Smooth muscle cell (in vitro differentiated cells): ENCODE measurements around the gene SPTBN1. TPM values are rescaled to one million over a fixed set of nuclear protein-coding genes. Genes with fewer than 3 reads are reported as not detected.
A peak's percentile ranks its signal among the peaks of the same experiment; 100 is the strongest.

Experiments
- DNase-seq: peaks from one replicate; lab custom pipeline; 2025; ENCODE audit not compliant: unreplicated experiment; lab: John Stamatoyannopoulos, UW
- H2AFZ ChIP-seq: fragments of 200-600 bp; sonication (generic); 2 replicates; pipeline ENCODE4 v1.6.0; 2016; ENCODE audit warnings: antibody characterized with exemption, low read depth, mild to moderate bottlenecking
- H3F3A ChIP-seq: fragments of 200-600 bp; sonication (generic); 2 replicates; pipeline ENCODE4 v1.6.0; 2017; ENCODE audit warnings: antibody characterized with exemption, low read depth
- H3K27ac ChIP-seq: fragments of 200-600 bp; sonication (generic); 2 replicates; pipeline ENCODE4 v1.5.1; 2016; ENCODE audit warnings: low read depth, mild to moderate bottlenecking
- H3K27me3 ChIP-seq: fragments of 200-600 bp; sonication (generic); 2 replicates; pipeline ENCODE4 v1.6.1; 2016; ENCODE audit warnings: low read depth, mild to moderate bottlenecking
- H3K36me3 ChIP-seq: fragments of 200-600 bp; sonication (generic); 2 replicates; pipeline ENCODE4 v1.5.1; 2016; ENCODE audit warnings: low read depth
- H3K4me1 ChIP-seq: fragments of 200-600 bp; sonication (generic); 2 replicates; pipeline ENCODE4 v1.5.1; 2016; ENCODE audit warnings: low read depth
- H3K4me2 ChIP-seq: fragments of 200-600 bp; sonication (generic); 2 replicates; pipeline ENCODE4 v1.6.0; 2016; ENCODE audit warnings: mild to moderate bottlenecking
- H3K4me3 ChIP-seq: fragments of 200-600 bp; sonication (generic); 2 replicates; pipeline ENCODE4 v1.5.1; 2016; ENCODE audit warnings: mild to moderate bottlenecking
- H3K79me2 ChIP-seq: fragments of 200-600 bp; sonication (generic); 2 replicates; pipeline ENCODE4 v1.6.0; 2016; ENCODE audit warnings: low read depth, mild to moderate bottlenecking
- H3K9ac ChIP-seq: fragments of 200-600 bp; sonication (generic); 2 replicates; pipeline ENCODE4 v1.6.0; 2016; ENCODE audit warnings: low read depth
- H3K9me3 ChIP-seq: fragments of 200-600 bp; sonication (generic); replicated peaks from 2 replicates; pipeline ENCODE4 v1.5.1; 2016; ENCODE audit warnings: low read depth
- H4K20me1 ChIP-seq: fragments of 200-600 bp; sonication (generic); 2 replicates; pipeline ENCODE4 v1.6.0; 2016; ENCODE audit warnings: low read depth
- CTCF ChIP-seq: fragments of 200-600 bp; sonication (generic); IDR thresholded peaks from 2 replicates; pipeline ENCODE4 v1.5.1; 2017; ENCODE audit warnings: borderline replicate concordance, mild to moderate bottlenecking, antibody characterized with exemption; ENCODE audit not compliant: insufficient read depth, poor library complexity, severe bottlenecking
- WGBS: methylation state at CpG from one replicate; pipeline ENCODE4 v1.1.7; 2016; ENCODE audit warnings: low lambda C conversion rate; 5-methylcytosine and 5-hydroxymethylcytosine counted together
- polyA plus RNA-seq: library from polyadenylated mRNA; unstranded; fragments of >200 nt; fragmentation: Nextera tagmentation; extraction: Ambion mirVana; gene quantifications from 2 replicates; pipeline ENCODE4 v1.2.1, GENCODE V29; 2016
- total RNA-seq: library from RNA; depleted of rRNA; stranded (reverse); fragments of >200 nt; gene quantifications from 2 replicates; pipeline ENCODE4 v1.2.3, GENCODE V29; 2014

Gene SPTBN1
- total and polyA plus RNA-seq, 2 experiments from 2014 or later: 78.7 to 186 TPM

GRCh38 chr2:54470266-54470938, 14.3 kb downstream of the SPTBN1 start:
- H3K79me2 ChIP-seq: peaks cover 92% of the 10 kb centered on the region
- no peaks in the 10 kb centered on the region for H3K9me3 ChIP-seq
- no peaks in the 10 kb centered on the region for H3K36me3 ChIP-seq
- 14% methylated on average over 6 of the region's 6 CpGs for WGBS
- DNase-seq: no peak
- peaks cover 37% of the 10 kb centered on the region for H3F3A ChIP-seq
- H3K9ac ChIP-seq: peak overlapping the region; percentile 46
- H3K4me2 ChIP-seq: peak overlapping the region; percentile 67
- H3K4me1 ChIP-seq: peaks cover 36% of the 10 kb centered on the region
- H2AFZ ChIP-seq: no peak overlapping the region
- H4K20me1 ChIP-seq: peaks cover 71% of the 10 kb centered on the region
- no peak for TF ChIP-seq CTCF
- peak overlapping the region; percentile 95 for H3K27ac ChIP-seq
- H3K27me3 ChIP-seq: no peaks in the 10 kb centered on the region
- no peak overlapping the region for H3K4me3 ChIP-seq

- no peak for DNase-seq
- peak overlapping the region; percentile 67 for H3K4me2 ChIP-seq
- peaks cover 37% of the 10 kb centered on the region for H3F3A ChIP-seq
- H3K4me1 ChIP-seq: peaks cover 36% of the 10 kb centered on the region
- no peak overlapping the region for H3K4me3 ChIP-seq
- no peaks in the 10 kb centered on the region for H3K27me3 ChIP-seq
- H3K79me2 ChIP-seq: peaks cover 93% of the 10 kb centered on the region
- H4K20me1 ChIP-seq: peaks cover 71% of the 10 kb centered on the region
- H3K9me3 ChIP-seq: no peaks in the 10 kb centered on the region
- H2AFZ ChIP-seq: no peak overlapping the region
- H3K27ac ChIP-seq: peak overlapping the region; percentile 95
- WGBS: 0% methylated on average over 1 of the region's 1 CpG
- H3K9ac ChIP-seq: no peak overlapping the region
- no peaks in the 10 kb centered on the region for H3K36me3 ChIP-seq
- no peak for TF ChIP-seq CTCF
These were observed 15.1 kb downstream of the SPTBN1 start for GRCh38 chr2:54471221-54471711.

GRCh38 chr2:54473851-54474250, 17.7 kb downstream of the SPTBN1 start:
- 39% methylated on average over 1 of the region's 1 CpG for WGBS
- no peak overlapping the region for H3K9ac ChIP-seq
- H3K4me1 ChIP-seq: peaks cover 32% of the 10 kb centered on the region
- peak overlapping the region; percentile 64 for H3K27ac ChIP-seq
- no peaks in the 10 kb centered on the region for H3K27me3 ChIP-seq
- peaks cover 94% of the 10 kb centered on the region for H3K79me2 ChIP-seq
- H3K9me3 ChIP-seq: no peaks in the 10 kb centered on the region
- no peak for DNase-seq
- no peak overlapping the region for H2AFZ ChIP-seq
- no peak for TF ChIP-seq CTCF
- H4K20me1 ChIP-seq: peaks cover 68% of the 10 kb centered on the region
- no peaks in the 10 kb centered on the region for H3K36me3 ChIP-seq
- no peak overlapping the region for H3K4me3 ChIP-seq
- H3K4me2 ChIP-seq: peak overlapping the region; percentile 41
- peaks cover 26% of the 10 kb centered on the region for H3F3A ChIP-seq

GRCh38 chr2:54475285-54475684, 19.2 kb downstream of the SPTBN1 start:
- Histone ChIP-seq H3K4me1 (peaks cover 26% of the 10 kb centered on the region), H3F3A (peaks cover 17% of the 10 kb centered on the region), H3K27ac (peak overlapping the region; percentile 55), H3K79me2 (peaks cover 95% of the 10 kb centered on the region), H2AFZ (no peak overlapping the region), H3K4me3 (no peak overlapping the region), H3K27me3 (no peaks in the 10 kb centered on the region), H3K9me3 (no peaks in the 10 kb centered on the region), H4K20me1 (peaks cover 53% of the 10 kb centered on the region), H3K4me2 (peak overlapping the region; percentile 26), H3K36me3 (no peaks in the 10 kb centered on the region), H3K9ac (no peak overlapping the region)
- no peak for TF ChIP-seq CTCF
- no peak for DNase-seq
- WGBS: 50% methylated on average over 3 of the region's 3 CpGs
